ENCODE data around the gene UCMA. TPM values are rescaled to one million over a fixed set of nuclear protein-coding genes. Genes with fewer than 3 reads are reported as not detected.

UCMA gene
- total RNA-seq, 1 donor from 2014 or later = not detected

DNA sequence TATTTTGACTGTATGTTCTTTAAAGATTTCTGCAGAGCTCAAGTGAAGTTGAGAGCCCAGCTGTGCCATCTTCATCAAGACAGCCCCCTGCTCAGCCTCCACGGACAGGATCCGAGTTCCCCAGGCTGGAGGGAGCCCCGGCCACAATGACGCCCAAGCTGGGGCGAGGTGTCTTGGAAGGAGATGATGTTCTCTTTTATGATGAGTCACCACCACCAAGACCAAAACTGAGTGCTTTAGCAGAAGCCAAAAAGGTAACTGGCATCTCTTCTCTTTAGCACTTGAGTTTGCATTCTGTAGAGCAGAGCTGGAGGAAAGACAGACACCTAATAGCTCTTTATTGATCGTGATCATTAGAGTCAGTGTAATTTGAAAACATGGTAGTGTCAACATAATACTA, 39.2 kb downstream of the UCMA start:
- no peaks in the 10 kb centered on the region for H3K4me1 Mint-ChIP-seq (ENCODE audit: low read depth)
- peaks cover 3% of the 10 kb centered on the region for H3K36me3 Mint-ChIP-seq (ENCODE audit: insufficient read depth)
- no peaks in the 10 kb centered on the region for H3K9me3 Mint-ChIP-seq (ENCODE audit: low read depth)
- no peak for DNase-seq (ENCODE audit: low spot score, unreplicated experiment)
- no peak overlapping the region for H3K27ac Mint-ChIP-seq
- no peaks in the 10 kb centered on the region for H3K27me3 Mint-ChIP-seq
- H3K4me3 Mint-ChIP-seq (ENCODE audit: low read depth) = no peak overlapping the region
- TF ChIP-seq, protein P1, sequence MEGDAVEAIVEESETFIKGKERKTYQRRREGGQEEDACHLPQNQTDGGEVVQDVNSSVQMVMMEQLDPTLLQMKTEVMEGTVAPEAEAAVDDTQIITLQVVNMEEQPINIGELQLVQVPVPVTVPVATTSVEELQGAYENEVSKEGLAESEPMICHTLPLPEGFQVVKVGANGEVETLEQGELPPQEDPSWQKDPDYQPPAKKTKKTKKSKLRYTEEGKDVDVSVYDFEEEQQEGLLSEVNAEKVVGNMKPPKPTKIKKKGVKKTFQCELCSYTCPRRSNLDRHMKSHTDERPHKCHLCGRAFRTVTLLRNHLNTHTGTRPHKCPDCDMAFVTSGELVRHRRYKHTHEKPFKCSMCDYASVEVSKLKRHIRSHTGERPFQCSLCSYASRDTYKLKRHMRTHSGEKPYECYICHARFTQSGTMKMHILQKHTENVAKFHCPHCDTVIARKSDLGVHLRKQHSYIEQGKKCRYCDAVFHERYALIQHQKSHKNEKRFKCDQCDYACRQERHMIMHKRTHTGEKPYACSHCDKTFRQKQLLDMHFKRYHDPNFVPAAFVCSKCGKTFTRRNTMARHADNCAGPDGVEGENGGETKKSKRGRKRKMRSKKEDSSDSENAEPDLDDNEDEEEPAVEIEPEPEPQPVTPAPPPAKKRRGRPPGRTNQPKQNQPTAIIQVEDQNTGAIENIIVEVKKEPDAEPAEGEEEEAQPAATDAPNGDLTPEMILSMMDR (IDR thresholded peaks at IDR 0.05; ENCODE audit: unreplicated experiment) = no peak

DNA sequence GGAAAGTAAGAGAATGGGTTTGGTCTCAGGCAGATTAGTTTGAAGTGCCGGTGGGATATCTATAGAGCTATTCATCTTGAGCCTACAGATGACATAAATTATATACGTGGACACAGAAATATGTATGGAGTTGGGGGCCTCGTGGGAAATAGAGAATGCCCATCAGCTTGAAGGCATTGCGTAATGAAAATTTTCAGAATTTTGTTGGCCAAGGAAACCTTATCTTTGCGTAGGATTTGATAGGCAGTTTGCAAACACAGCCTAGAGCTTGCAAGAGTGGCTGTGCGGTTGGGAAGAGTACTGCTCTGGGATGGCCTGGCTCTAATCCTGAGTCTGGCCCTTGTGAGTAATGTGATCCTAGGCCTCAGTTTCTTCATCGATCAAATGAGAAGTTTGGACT, 40.5 kb downstream of the UCMA start:
- Mint-ChIP-seq H3K27ac (no peak overlapping the region), H3K4me3 (ENCODE audit: low read depth) (no peak overlapping the region), H3K36me3 (ENCODE audit: insufficient read depth) (peaks cover 2% of the 10 kb centered on the region), H3K27me3 (no peaks in the 10 kb centered on the region), H3K9me3 (ENCODE audit: low read depth) (no peaks in the 10 kb centered on the region), H3K4me1 (ENCODE audit: low read depth) (no peaks in the 10 kb centered on the region)
- no peak for DNase-seq (ENCODE audit: low spot score, unreplicated experiment)
- TF ChIP-seq, protein P1 (IDR thresholded peaks at IDR 0.05; ENCODE audit: unreplicated experiment) = no peak

DNA sequence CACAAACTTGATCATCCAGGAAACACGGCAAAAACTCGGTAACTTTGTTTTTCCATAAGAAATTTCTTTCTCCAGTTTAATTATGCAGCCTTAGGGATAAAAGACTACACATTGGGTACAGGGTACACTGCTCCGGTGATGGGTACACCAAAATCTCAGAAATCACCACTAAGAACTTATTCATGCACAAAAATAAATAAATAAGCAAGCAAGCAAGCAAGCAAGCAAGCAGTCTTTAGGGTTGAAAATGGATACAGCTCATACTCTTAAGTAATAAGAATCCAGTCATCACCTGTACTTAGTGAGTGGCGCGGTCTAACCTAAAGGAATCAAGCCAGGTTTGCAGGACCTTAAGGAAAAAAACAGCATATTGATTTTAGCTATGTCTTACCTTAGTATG, 42.8 kb downstream of the UCMA start:
- H3K36me3 Mint-ChIP-seq (ENCODE audit: insufficient read depth) = peaks cover 6% of the 10 kb centered on the region
- peaks cover 3% of the 10 kb centered on the region for H3K9me3 Mint-ChIP-seq (ENCODE audit: low read depth)
- no peak overlapping the region for H3K27ac Mint-ChIP-seq
- DNase-seq (ENCODE audit: low spot score, unreplicated experiment) = no peak
- H3K4me1 Mint-ChIP-seq (ENCODE audit: low read depth) = no peaks in the 10 kb centered on the region
- H3K4me3 Mint-ChIP-seq (ENCODE audit: low read depth) = no peak overlapping the region
- TF ChIP-seq, protein P1 (IDR thresholded peaks at IDR 0.05; ENCODE audit: unreplicated experiment) = no peak
- H3K27me3 Mint-ChIP-seq = no peaks in the 10 kb centered on the region

DNA sequence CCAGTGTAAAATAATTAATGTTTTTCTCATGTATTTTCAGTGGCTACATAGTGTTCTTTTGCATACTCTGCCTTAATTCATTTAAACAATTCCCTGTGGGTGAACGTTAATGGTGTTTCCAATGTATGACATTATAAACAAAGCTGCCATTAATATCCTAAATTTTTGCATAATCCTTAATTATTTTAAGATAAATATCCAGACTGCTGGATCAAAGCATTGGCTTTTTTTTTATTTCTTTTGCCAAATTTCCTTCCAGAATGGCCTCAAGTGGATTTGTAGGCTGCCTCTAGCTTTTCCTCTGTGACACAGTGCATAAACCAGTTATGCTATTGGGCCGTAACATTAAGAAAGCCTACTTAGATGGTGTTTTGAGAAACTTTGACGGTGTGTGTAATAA, 43.4 kb downstream of the UCMA start:
- no peak for DNase-seq (ENCODE audit: low spot score, unreplicated experiment)
- H3K27me3 Mint-ChIP-seq = no peaks in the 10 kb centered on the region
- peaks cover 11% of the 10 kb centered on the region for H3K36me3 Mint-ChIP-seq (ENCODE audit: insufficient read depth)
- no peak overlapping the region for H3K27ac Mint-ChIP-seq
- H3K4me3 Mint-ChIP-seq (ENCODE audit: low read depth) = no peak overlapping the region
- H3K9me3 Mint-ChIP-seq (ENCODE audit: low read depth) = peaks cover 3% of the 10 kb centered on the region
- TF ChIP-seq, protein P1 (IDR thresholded peaks at IDR 0.05; ENCODE audit: unreplicated experiment) = no peak
- no peaks in the 10 kb centered on the region for H3K4me1 Mint-ChIP-seq (ENCODE audit: low read depth)

DNA sequence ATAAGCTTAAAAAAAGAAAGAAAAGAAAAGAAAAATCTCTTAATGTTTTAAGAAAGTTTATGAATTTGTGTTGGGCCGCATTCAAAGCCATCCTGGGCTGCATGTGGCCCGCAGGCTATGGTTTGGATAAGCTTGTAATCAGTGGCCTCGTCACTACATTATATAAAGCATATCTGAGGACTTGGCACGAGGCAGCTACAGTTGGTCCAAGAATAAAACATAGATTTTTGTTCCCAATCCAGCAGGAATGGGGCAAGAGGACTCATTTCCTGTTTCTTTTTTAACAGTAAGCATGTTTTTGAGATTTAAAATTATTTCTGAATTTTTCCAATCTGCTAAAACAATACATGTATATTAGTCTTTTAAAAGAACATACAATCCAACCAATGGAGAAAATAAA, 44.2 kb downstream of the UCMA start:
- TF ChIP-seq, protein P1 (IDR thresholded peaks at IDR 0.05; ENCODE audit: unreplicated experiment) = no peak
- Mint-ChIP-seq H3K27ac (no peak overlapping the region), H3K4me1 (ENCODE audit: low read depth) (no peaks in the 10 kb centered on the region), H3K27me3 (no peaks in the 10 kb centered on the region), H3K9me3 (ENCODE audit: low read depth) (peaks cover 3% of the 10 kb centered on the region), H3K4me3 (ENCODE audit: low read depth) (no peak overlapping the region), H3K36me3 (ENCODE audit: insufficient read depth) (peaks cover 11% of the 10 kb centered on the region)
- no peak for DNase-seq (ENCODE audit: low spot score, unreplicated experiment)
